ENCODE results near the gene ENO1.
A peak's percentile ranks its signal among the peaks of the same experiment; 100 is the strongest.

ENO1 gene

GRCh38 chr1:8866792-8867415, 11.6 kb downstream of the ENO1 start:
- TF ChIP-seq POLR2AphosphoS5 (IDR thresholded peaks at IDR 0.05; ENCODE audit: low read depth, low read length) (peak; percentile 83), POLR2A (IDR thresholded peaks at IDR 0.05; ENCODE audit: low read depth, low read length) (peak; percentile 59; the same call in 1 of the 2 replicates), TAF1 (IDR thresholded peaks at IDR 0.05; ENCODE audit: borderline replicate concordance, low read depth, low read length) (no peak)
- FAIRE-seq (peak; percentile 57), DNase-seq (ENCODE audit: insufficient read length) (no peak)

GRCh38 chr1:8866173-8866791, 12.2 kb downstream of the ENO1 start:
- no peak for DNase-seq (ENCODE audit: insufficient read length)
- FAIRE-seq, result peak; percentile 17
- TF ChIP-seq POLR2AphosphoS5 (IDR thresholded peaks at IDR 0.05; ENCODE audit: low read depth, low read length), result peak; percentile 72
- TF ChIP-seq POLR2A (IDR thresholded peaks at IDR 0.05; ENCODE audit: low read depth, low read length), result peak; percentile 49; the same call in 1 of the 2 replicates
- TF ChIP-seq TAF1 (IDR thresholded peaks at IDR 0.05; ENCODE audit: borderline replicate concordance, low read depth, low read length), result no peak

- TF ChIP-seq POLR2A (IDR thresholded peaks at IDR 0.05; ENCODE audit: low read depth, low read length) (peak; percentile 20), TAF1 (IDR thresholded peaks at IDR 0.05; ENCODE audit: borderline replicate concordance, low read depth, low read length) (no peak), POLR2AphosphoS5 (IDR thresholded peaks at IDR 0.05; ENCODE audit: low read depth, low read length) (peak; percentile 53)
- FAIRE-seq (no peak), DNase-seq (ENCODE audit: insufficient read length) (no peak)
Observed at GRCh38 chr1:8864713-8865344, 13.7 kb downstream of the ENO1 start.

- TF ChIP-seq TAF1 (IDR thresholded peaks at IDR 0.05; ENCODE audit: borderline replicate concordance, low read depth, low read length) (no peak), POLR2AphosphoS5 (IDR thresholded peaks at IDR 0.05; ENCODE audit: low read depth, low read length) (peak; percentile 68; the same call in 1 of the 2 replicates), POLR2A (IDR thresholded peaks at IDR 0.05; ENCODE audit: low read depth, low read length) (no peak; the same call in 1 of the 2 replicates)
- DNase-seq (ENCODE audit: insufficient read length) (no peak), FAIRE-seq (no peak)
Observed at GRCh38 chr1:8863794-8864233, 14.7 kb downstream of the ENO1 start.

- FAIRE-seq (no peak), DNase-seq (ENCODE audit: insufficient read length) (no peak)
- TF ChIP-seq TAF1 (IDR thresholded peaks at IDR 0.05; ENCODE audit: borderline replicate concordance, low read depth, low read length), result no peak
- TF ChIP-seq POLR2A (IDR thresholded peaks at IDR 0.05; ENCODE audit: low read depth, low read length), result no peak
- TF ChIP-seq POLR2AphosphoS5 (IDR thresholded peaks at IDR 0.05; ENCODE audit: low read depth, low read length), result peak; percentile 0; the same call in 1 of the 2 replicates
Observed at GRCh38 chr1:8863138-8863537, 15.3 kb downstream of the ENO1 start.

GRCh38 chr1:8862528-8862927, 16.0 kb downstream of the ENO1 start:
- DNase-seq (ENCODE audit: insufficient read length), result no peak
- no peak for FAIRE-seq
- TF ChIP-seq TAF1 (IDR thresholded peaks at IDR 0.05; ENCODE audit: borderline replicate concordance, low read depth, low read length) (no peak), POLR2A (IDR thresholded peaks at IDR 0.05; ENCODE audit: low read depth, low read length) (no peak), POLR2AphosphoS5 (IDR thresholded peaks at IDR 0.05; ENCODE audit: low read depth, low read length) (no peak)

GRCh38 chr1:8860738-8861516, 17.6 kb downstream of the ENO1 start:
- no peak for DNase-seq (ENCODE audit: insufficient read length)
- TF ChIP-seq POLR2A (IDR thresholded peaks at IDR 0.05; ENCODE audit: low read depth, low read length) (0 out of 2 replicates have a peak, but pooled peaks have one; percentile 19), TAF1 (IDR thresholded peaks at IDR 0.05; ENCODE audit: borderline replicate concordance, low read depth, low read length) (no peak), POLR2AphosphoS5 (IDR thresholded peaks at IDR 0.05; ENCODE audit: low read depth, low read length) (no peak)
- FAIRE-seq, result no peak

GRCh38 chr1:8858888-8859706, 19.4 kb downstream of the ENO1 start:
- TF ChIP-seq TAF1 (IDR thresholded peaks at IDR 0.05; ENCODE audit: borderline replicate concordance, low read depth, low read length), result no peak
- TF ChIP-seq POLR2A (IDR thresholded peaks at IDR 0.05; ENCODE audit: low read depth, low read length), result peak; percentile 64
- TF ChIP-seq POLR2AphosphoS5 (IDR thresholded peaks at IDR 0.05; ENCODE audit: low read depth, low read length), result peak; percentile 66
- DNase-seq (ENCODE audit: insufficient read length) (no peak), FAIRE-seq (peak; percentile 67)

- FAIRE-seq (no peak), DNase-seq (ENCODE audit: insufficient read length) (no peak)
- TF ChIP-seq TAF1 (IDR thresholded peaks at IDR 0.05; ENCODE audit: borderline replicate concordance, low read depth, low read length) (no peak), POLR2AphosphoS5 (IDR thresholded peaks at IDR 0.05; ENCODE audit: low read depth, low read length) (peak; percentile 62), POLR2A (IDR thresholded peaks at IDR 0.05; ENCODE audit: low read depth, low read length) (peak; percentile 41)
Observed at GRCh38 chr1:8858112-8858668, 20.3 kb downstream of the ENO1 start.
